Stomach (tissue), 9 donors: ENCODE results near the gene CC2D2B. TPM values are rescaled to one million over a fixed set of nuclear protein-coding genes. Genes with fewer than 3 reads are reported as not detected.
A peak's percentile ranks its signal among the peaks of the same experiment; 100 is the strongest.

Source experiments
- DNase-seq, 2 donors: peaks; one replicate each; pipeline versions ENCODE4 v3.0.0 to v3.0.0-alpha.2; 2013 to 2019
- H3K27ac ChIP-seq, 5 donors: fragments of 200-600 bp in 4 of 5; sonication (generic) in 4 of 5; one replicate each; pipeline ENCODE4 v1.5.1; 2013 to 2019; ENCODE audit warnings: mild to moderate bottlenecking in 1 of 5, moderate library complexity in 1 of 5
- H3K27me3 ChIP-seq, 3 donors: fragments of 200-600 bp; sonication (generic); one replicate each; pipeline ENCODE4 v1.5.1; 2017 to 2019; ENCODE audit warnings: mixed run types in 1 of 3
- H3K36me3 ChIP-seq, 4 donors: fragments of 200-600 bp; sonication (generic); 1 replicate in 3 of 4; 2 replicates in 1 of 4; pipeline ENCODE4 v1.5.1; 2016 to 2019
- H3K4me1 ChIP-seq, 4 donors: fragments of 200-600 bp; sonication (generic); one replicate each; pipeline ENCODE4 v1.5.1; 2016 to 2019
- H3K4me3 ChIP-seq, 4 donors: fragments of 200-600 bp; sonication (generic) in 3 of 4; one replicate each; pipeline ENCODE4 v1.5.1; 2016 to 2019; ENCODE audit warnings: mild to moderate bottlenecking in 1 of 4
- H3K9me3 ChIP-seq, 4 donors: fragments of 200-600 bp; sonication (generic); one replicate each; pipeline ENCODE4 v1.5.1; 2016 to 2019
- CTCF ChIP-seq, 7 experiments: fragments of 450-650 bp in 4 of 7; fragments of 200-600 bp in 3 of 7; sonication (generic) in 3 of 7; IDR thresholded peaks; one replicate each; pipeline ENCODE4 v1.5.1; 2016 to 2019; ENCODE audit warnings: antibody characterized with exemption in 7 of 7, control low read depth in 2 of 7, mild to moderate bottlenecking in 1 of 7
- EP300 ChIP-seq: sonication (generic); formaldehyde crosslinking; IDR thresholded peaks from one replicate; pipeline ENCODE4 v1.6.1; 2017; ENCODE audit warnings: antibody characterized with exemption
- POLR2A ChIP-seq, 4 donors: fragments of 450-650 bp; IDR thresholded peaks; one replicate each; pipeline ENCODE4 v1.6.1; 2016; ENCODE audit warnings: antibody characterized with exemption in 4 of 4, control low read depth in 2 of 4, mild to moderate bottlenecking in 1 of 4, moderate library complexity in 1 of 4
- POLR2AphosphoS5 ChIP-seq, 3 donors: sonication (generic); formaldehyde crosslinking; IDR thresholded peaks; one replicate each; pipeline ENCODE4 v1.6.1; 2016; ENCODE audit warnings: antibody characterized with exemption in 3 of 3
- WGBS, 5 donors: extraction: QIAGEN DNeasy Blood & Tissue Kit in 3 of 5; methylation state at CpG; one replicate each; pipeline versions ENCODE4 v1.1.5 to v1.1.7; 2013 to 2018; 5-methylcytosine and 5-hydroxymethylcytosine counted together
- intact Hi-C: fragments of 100-400 bp; cut with DNase I; formaldehyde crosslinking; loops from one replicate; pipeline ENCODE4 v1.15.1; 2023; ENCODE audit warnings: low total_unique reads
- polyA plus RNA-seq, 3 donors: library from polyadenylated mRNA; stranded (reverse); fragments of 200-250 nt; gene quantifications; one replicate each; pipeline ENCODE4 v1.2.3, GENCODE V29; 2013
- total RNA-seq, 5 donors: library from RNA; depleted of rRNA; stranded (reverse); fragments of >200 nt; gene quantifications; one replicate each; pipeline versions ENCODE4 v1.1.0 to v1.2.3, GENCODE V29; 2014 to 2016
- donor health status: healthy with polysubstance abuse.
- donor health status: Bipolar disorder and iron deficiency.
- donor health status: healthy.

CC2D2B gene
- total and polyA plus RNA-seq, 8 donors = 0.12 to 9.2 (median 1.2) TPM; not detected in 3

- no peak for DNase-seq
- Histone ChIP-seq H3K27ac (no peak overlapping the region), H3K4me3 (no peak overlapping the region), H3K4me1 (peaks cover 0 to 8% (median 5%) of the 10 kb centered on the region in 4 donors), H3K36me3 (no peaks in the 10 kb centered on the region), H3K27me3 (no peaks in the 10 kb centered on the region), H3K9me3 (no peaks in the 10 kb centered on the region)
- intact Hi-C loops = no loop called here
- WGBS, 5 donors = 76 to 90% (median 86%) methylated on average over 1 of the region's 1 CpG
- no peak for TF ChIP-seq CTCF (IDR thresholded peaks at IDR 0.05)
- no peak for TF ChIP-seq POLR2A (IDR thresholded peaks at IDR 0.05)
- TF ChIP-seq POLR2AphosphoS5 (IDR thresholded peaks at IDR 0.05) = no peak
- TF ChIP-seq EP300 = no peak
Measured at GRCh38 chr10:96021332-96021731, 113.6 kb downstream of the CC2D2B start.

GRCh38 chr10:96022739-96023138, 115.0 kb downstream of the CC2D2B start:
- TF ChIP-seq CTCF (IDR thresholded peaks at IDR 0.05) (no peak), POLR2A (IDR thresholded peaks at IDR 0.05) (no peak), POLR2AphosphoS5 (IDR thresholded peaks at IDR 0.05) (no peak), EP300 (no peak)
- Histone ChIP-seq H3K4me1 (no peaks in the 10 kb centered on the region), H3K9me3 (no peaks in the 10 kb centered on the region), H3K27ac (no peak overlapping the region), H3K27me3 (no peaks in the 10 kb centered on the region), H3K4me3 (no peak overlapping the region), H3K36me3 (no peaks in the 10 kb centered on the region)
- intact Hi-C loops = no loop called here
- DNase-seq = no peak
- 89 to 97% (median 95%) methylated on average over 2 of the region's 2 CpGs for WGBS, 5 donors

- DNase-seq = no peak
- Histone ChIP-seq H3K27me3 (no peaks in the 10 kb centered on the region), H3K36me3 (no peaks in the 10 kb centered on the region), H3K4me3 (no peak overlapping the region), H3K9me3 (no peaks in the 10 kb centered on the region), H3K27ac (no peak overlapping the region), H3K4me1 (no peaks in the 10 kb centered on the region)
- TF ChIP-seq POLR2AphosphoS5 (IDR thresholded peaks at IDR 0.05) (no peak), CTCF (IDR thresholded peaks at IDR 0.05) (no peak), POLR2A (IDR thresholded peaks at IDR 0.05) (no peak), EP300 (no peak)
- intact Hi-C loops = no loop called here
Measured at GRCh38 chr10:96023168-96023567, 115.4 kb downstream of the CC2D2B start.

- no peak overlapping the region for H3K27ac ChIP-seq
- H3K4me1 ChIP-seq = no peaks in the 10 kb centered on the region
- intact Hi-C loops = no loop called here
- no peak for TF ChIP-seq POLR2AphosphoS5 (IDR thresholded peaks at IDR 0.05)
- no peak for TF ChIP-seq POLR2A (IDR thresholded peaks at IDR 0.05)
- TF ChIP-seq EP300 = no peak
- TF ChIP-seq CTCF (IDR thresholded peaks at IDR 0.05) = no peak
- DNase-seq = peak in 1 of 2 donors; percentile 32
- H3K9me3 ChIP-seq = no peaks in the 10 kb centered on the region
- H3K4me3 ChIP-seq = no peak overlapping the region
- no peaks in the 10 kb centered on the region for H3K27me3 ChIP-seq
- H3K36me3 ChIP-seq = no peaks in the 10 kb centered on the region
- WGBS, 5 donors = 81 to 95% (median 90%) methylated on average over 3 of the region's 3 CpGs
Measured at GRCh38 chr10:96025566-96025965, 117.8 kb downstream of the CC2D2B start.
